GM18519 (cell line): Measurements from ENCODE around the gene RTCA.
A peak's percentile ranks its signal among the peaks of the same experiment; 100 is the strongest.
"Not testable (repeated sequence)": the region's sequence is repeated elsewhere in the genome, so short reads cannot be mapped to it uniquely, and the experiment has no call there.

Source experiments
- ATAC-seq: cut with Tn5 transposase; IDR thresholded peaks from one replicate; pipeline ENCODE4 v1.9.1; 2021; ENCODE audit warnings: mild to moderate bottlenecking, moderate library complexity; ENCODE audit not compliant: unreplicated experiment, low FRiP score

RTCA gene

DNA sequence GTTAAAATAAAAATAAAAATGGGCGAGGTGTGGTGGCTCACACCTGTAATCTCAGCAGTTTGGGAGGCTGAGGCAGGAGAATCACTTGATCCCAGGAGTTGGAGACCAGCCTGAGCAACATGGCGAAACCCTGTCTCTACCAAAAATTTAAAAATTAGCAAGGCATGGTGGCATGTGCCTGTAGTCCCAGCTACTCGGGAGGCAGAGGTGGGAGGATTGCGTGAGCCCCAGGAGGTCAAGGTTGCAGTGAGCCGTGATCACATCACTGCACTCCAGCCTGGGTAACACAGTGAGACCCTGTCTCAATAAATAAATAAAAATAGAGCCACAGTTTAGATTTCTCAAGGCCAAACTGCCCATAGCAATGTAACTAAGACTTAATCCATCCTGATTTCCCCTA lies 9.7 kb upstream of the RTCA start:
- ATAC-seq = not testable (repeated sequence)

DNA sequence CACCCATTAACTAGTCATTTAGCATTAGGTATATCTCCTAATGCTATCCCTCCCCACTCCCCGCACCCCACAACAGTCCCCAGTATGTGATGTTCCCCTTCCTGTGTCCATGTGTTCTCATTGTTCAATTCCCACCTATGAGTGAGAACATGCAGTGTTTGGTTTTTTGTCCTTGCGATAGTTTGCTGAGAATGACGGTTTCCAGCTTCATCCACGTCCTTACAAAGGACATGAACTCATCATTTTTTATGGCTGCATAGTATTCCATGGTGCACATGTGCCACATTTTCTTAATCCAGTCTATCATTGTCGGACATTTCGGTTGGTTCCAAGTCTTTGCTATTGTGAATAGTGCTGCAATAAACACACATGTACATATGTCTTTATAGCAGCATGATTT lies 7.6 kb upstream of the RTCA start:
- ATAC-seq = not testable (repeated sequence)

DNA sequence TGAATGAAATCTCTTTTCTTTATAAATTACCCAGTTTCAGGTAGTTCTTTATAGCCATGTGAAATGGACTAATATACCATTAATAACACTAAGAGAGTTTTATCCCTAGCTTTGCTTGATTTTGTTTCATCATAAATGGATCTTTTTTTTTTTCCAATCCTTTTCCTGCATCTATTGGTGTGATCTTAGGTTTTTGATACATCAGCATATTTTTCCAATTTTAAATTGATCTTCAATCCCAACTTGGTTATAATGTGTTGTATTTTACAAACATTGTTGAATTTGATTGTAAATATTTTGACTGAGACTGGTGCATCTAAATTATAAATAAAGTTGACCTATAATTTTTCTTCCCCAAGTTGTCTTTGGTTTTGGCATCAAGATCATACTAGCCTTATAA lies 4.3 kb upstream of the RTCA start:
- no peak for ATAC-seq

DNA sequence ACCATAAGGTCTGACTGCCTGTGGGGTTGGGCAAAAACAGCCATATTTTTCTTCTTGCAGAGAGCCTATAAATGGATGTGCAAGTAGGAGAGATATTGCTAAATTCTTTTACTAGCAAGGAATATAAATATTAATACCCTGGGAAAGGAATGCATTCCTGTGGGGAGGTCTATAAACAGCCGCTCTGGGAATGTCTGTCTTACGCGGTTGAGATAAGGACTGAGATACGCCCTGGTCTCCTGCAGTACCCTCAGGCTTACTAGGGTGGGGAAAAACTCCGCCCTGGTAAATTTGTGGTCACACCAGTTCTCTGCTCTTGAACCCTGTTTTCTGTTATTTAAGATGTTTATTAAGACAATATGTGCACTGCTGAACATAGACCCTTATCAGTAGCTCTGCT lies 1.9 kb upstream of the RTCA start:
- not testable (repeated sequence) for ATAC-seq

DNA sequence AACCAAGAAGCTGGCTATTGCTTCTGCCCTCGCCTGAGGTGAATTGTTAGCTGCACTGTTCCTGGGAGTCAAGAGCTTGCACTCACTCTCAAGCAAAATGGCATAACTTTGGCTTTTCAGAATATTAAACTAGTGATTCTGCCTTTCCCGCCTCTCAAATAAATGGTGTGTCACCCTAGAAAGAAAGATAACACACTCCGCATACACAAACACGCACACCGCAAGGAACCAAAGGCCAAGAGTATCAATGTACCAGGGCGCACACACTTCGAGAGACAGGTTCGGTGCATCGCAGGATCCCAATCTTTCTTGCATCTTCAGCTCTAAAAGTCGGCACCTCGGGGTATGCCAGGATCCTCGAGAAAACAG lies 470 bp upstream of the RTCA start:
- peak; percentile 16 for ATAC-seq

DNA sequence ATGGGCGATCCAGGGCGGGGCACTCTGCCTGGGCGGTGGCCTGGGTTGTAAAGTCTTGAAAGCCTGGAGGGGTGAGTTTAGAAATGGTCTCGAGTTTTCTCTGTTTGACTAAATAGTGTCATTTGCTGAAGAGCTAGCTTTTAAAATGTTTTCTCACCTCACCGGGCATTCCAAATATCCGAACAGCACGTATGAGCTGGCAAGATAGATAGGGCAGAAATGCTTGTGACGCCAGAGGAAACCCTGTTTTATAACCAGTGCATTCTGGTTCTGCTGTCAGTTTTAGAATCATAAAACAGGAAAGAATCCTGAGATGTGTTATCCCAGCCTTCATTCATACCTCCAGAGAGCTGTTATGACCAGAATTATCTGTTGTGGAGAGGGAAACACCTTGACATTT lies 725 bp downstream of the RTCA start:
- no peak for ATAC-seq

DNA sequence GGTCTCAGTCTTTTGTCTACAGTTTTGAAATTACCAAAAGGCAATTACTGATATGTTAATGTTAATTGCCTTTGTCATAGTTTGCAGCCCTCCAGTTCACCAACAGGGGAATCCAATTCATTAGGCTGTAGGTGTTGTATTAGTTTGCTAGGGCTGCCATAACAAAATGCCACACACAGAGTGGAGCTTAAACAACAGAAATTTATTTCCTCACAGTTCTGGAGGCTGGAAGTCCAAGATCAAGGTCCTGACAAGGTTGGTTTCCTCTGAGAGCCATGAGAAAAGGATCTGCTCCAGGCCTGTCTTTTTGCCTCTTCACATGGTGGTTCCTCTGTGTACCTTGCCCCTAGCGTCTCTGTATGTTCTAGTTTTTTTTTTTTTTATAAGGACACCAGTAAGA lies 1.3 kb downstream of the RTCA start:
- no peak for ATAC-seq

DNA sequence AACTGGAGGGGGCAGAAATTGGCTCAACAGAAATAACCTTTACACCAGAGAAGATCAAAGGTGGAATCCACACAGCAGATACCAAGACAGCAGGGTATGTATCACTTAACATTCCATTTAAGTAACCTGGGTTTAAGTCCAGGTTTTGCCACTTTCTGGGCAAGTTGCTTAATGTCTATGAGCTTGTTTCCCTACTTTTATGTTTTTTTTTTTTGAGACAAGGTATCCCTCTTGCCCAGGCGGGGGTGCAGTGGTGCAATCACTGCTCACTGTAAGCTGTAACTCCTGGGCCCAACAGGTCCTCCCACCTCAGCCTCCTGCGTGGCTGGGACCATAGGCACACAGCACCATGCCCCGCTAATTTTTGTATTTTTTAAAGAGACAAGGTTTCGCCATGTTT lies 2.2 kb downstream of the RTCA start:
- ATAC-seq = no peak

DNA sequence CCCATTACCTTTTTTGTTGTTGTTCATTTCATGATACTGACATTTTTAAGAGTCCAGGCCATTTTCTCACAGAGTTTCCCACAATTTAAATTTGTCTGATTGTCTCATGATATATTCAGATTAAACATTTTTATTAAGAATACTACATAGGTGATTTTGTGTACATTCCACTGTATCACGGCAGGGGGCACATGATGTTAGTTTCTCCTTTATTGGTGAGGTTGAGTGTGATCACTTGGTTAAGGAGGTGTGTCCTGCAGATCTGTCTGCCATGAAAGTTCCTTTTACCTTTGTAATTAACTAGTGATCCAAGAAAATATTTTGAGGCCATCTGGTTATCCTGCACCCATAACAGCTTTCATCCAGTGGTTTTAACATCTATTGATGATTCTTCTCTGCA lies 11.8 kb downstream of the RTCA start:
- ATAC-seq = no peak

DNA sequence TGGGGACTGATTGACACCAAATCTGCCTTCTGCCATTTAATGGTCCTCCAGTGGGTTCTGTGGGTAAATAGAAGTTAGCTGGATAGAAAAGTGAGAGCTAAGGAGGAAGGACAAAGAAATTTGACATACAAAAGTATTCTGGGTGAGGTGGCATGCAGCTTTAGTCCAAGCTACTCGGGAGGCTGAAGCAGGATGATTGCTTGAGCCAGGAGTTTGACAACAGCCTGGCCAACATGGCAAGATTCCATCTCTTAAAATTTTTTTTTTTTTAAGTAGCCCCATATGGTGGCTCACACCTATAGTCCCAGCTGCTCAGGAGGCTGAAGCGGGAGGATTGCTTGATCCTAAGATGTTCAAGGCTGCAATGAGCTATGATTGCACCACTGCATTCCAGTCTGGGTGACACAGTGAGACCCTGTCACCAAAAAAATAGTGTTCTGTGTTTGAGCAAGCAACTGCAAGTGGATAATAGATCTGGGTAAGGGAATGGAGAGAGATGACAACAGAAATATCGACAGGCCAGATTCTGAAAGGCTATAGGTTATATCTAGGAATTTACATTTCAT lies 13.4 kb downstream of the RTCA start:
- ATAC-seq = no peak

DNA sequence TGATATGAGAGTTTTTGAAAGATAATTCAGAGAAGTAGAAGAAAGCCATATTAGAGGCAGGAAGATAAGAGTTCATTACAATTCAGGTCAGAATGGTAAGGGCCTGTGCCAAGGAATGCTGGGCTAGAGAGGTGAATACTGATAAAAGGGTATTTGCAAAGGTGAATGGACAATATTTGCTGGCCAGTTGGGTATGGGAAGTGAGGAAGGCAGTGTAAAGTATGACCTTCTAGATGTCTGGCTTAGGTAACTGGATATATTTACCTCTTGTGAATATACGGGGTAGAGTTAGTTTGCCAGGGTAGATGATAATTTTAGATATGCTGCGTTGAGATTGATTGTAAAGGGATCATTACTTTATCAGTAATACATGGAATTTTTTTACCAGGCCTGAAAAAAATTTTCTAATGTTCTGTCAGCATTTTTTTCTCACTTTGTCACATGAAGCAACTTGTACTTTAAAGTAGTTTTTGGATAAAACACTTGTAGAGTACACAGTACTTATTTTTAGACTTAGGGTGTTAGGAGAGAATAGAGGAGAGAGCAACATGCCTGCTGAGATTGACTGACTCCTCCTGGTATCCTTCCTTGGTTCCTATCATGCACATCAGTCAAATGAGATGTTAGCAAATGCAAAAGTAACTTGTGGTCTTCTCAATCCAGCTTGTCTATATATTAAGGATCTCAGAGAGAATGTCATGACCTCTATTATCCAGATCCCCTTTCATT lies 14.1 kb downstream of the RTCA start:
- no peak for ATAC-seq

DNA sequence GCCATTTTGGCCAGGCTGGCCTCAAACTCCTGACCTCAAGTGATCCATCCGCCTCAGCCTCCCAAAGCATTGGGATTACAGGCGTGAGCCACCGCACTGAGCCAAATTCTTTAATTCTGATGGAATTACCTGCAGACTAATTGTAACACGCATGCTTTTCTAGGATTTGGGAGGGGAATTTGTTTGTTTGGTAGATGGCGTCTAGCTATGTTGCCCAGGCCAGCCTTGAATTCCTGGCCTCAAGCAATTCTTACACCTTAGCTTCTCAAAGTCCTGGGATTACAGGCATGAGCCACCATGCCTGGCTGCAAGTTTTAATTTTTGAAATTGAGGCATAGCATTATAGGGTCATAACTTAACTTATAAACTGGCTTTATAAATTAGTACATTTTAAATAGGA lies 18.6 kb downstream of the RTCA start:
- ATAC-seq = no peak

DNA sequence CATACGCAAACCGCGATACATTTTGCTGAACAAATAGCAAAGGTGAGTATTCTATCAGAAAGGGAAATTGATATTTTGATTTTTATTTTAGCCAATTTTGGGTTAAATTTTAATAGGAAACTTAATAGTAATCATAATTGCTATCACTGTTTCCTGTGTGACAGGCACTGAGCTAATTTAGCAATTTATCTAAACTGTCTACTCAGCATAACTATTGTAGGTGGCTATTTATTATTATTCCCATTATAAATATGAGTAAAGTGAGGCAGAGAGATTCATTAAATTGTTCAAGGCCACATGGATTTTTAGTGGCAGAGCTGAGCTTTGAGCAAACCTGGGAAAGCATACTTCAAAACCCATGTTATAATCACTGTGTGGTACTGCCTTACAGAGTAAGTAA lies 21.1 kb downstream of the RTCA start:
- no peak for ATAC-seq

DNA sequence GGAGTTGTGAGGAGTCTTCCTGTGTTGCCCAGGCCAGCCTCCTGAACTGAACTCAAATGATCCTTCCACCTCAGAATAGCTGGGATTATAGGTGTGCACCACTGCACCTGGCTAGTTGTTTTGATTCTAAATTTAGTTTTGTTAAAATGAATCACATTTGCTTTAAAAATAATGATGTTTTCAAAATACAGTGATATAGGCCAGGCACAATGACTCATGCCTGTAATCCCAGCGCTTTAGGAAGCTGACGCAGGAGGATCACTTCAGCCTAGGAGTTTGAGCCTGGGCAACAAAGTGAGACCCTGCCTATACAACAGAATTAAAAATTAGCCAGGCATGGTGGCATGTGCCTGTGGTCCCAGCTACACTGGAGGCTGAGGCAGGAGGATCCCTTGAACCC lies 24.3 kb downstream of the RTCA start:
- ATAC-seq = no peak

DNA sequence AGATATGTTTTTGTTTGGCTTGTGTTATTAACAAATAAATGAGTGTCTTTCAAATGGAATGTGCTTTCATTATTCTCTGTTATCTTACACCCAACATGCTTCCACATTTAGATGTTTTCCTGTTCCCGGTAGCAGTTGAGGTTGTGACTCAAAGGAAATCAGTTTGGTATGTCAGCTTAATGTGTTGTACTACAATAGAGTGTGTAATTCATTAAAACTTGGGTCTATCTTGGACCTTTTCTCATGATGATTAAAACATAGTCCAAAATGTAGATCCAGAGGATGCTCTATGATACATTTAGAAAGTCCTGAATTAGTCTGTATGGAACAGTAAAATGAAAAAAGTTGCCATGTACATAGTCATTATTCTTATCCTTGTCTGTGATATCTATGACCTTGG lies 26.7 kb downstream of the RTCA start:
- ATAC-seq = no peak

DNA sequence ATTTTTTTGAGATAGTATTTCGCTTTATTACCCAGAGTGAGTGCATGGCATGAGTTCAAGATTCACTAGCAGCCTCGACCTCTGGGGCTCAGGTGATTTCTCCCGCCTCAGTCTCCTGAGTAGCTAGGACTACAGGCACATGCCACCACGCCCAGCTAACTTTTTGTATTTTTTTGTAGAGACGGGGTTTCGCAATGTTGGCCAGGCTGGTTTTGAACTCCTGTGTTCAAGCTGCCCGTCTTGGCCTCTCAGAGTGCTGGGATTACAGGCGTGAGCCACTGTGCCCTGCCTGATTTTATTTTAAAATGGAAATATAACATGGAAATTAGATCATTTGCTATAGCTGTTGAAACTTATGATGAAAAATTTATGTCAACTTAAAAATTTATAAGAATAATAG lies 30.1 kb downstream of the RTCA start:
- ATAC-seq = no peak

DNA sequence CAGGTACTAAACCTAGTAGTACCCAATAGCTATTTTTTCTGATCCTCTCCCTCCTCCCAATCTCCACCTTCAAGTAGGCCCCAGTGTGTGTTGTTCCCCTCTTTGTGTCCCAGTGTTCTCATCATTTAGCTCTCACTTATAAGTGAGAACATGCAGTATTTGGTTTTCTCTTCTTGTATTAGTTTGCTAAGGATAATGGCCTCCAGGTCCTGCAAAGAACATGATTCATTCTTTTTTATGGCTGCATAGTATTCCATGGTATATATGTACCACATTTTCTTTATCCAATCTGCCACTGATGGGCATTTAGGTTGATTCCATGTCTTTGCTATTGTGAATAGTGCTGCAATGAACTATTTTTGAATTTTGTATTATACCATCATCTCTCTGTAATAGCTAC lies 31.0 kb downstream of the RTCA start:
- not testable (repeated sequence) for ATAC-seq

DNA sequence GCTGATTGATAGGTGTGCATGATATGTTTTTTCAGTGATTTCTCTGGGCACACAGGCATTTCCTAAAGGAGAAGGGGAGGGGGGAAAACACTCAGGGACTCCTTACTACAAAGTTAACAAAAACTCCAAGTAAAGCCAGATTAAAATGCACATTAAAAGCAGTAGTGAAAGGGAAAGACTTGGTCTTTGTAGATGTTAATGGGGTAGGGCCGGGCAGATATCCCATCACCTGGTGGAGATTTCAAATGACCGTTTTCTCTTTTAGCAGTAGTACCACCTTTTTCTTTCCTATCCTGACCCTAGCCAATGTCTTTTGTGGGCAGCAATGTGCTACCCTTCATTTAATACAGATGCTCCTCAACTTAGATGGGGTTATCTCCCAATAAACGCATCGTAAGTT lies 32.5 kb downstream of the RTCA start:
- no peak for ATAC-seq

DNA sequence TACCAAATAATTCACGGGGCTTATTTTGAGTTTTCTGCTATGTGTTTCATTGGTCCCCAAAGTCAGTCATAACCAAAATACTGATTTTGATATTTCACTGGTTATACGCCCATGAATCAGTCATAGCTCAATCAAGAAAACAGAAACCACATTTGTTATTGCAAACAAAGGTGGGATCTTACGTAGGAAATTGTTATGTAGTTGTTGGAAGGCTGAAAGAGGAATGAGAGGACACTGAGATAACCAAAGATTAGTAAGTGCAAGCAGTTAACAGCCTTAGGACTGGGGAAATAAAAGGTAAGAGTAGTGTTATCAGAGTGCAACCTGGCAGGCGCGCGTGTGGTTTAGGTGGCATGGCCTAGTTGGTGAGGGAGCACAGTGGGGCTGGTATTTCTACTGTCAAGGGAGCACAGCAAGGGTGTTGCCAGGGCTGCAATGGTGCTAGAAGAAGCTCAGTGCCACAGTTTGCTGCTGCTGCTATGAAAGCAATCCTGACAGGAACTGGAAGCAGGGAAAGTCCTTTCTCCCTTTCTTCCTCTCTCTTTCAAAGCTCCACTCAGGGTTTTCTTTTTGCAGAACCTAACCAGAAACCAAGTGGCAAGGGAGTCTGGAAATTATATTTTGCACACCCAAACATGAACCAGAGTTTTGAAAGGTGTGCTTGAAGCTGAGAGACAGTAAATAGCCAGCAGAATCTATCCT lies 33.7 kb downstream of the RTCA start:
- no peak for ATAC-seq

DNA sequence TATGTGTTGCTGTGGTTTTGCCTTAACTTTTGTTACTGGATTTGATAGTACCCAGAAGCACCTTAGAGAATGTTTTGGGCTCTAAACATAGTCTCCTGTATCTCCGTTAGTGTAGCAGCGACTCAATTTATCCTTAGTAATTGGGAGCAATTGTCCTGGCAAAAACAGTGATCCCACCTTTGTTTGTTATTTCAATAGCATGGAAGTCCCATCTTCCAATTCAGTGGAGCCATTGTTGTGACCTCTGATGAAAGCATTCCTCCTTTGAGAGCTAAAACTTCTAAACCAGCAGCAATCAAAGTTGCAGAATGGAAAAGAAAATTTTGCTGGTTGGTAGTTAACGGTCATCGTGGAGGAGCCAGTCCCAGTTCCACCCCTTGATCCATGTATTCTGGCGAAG lies 34.7 kb downstream of the RTCA start:
- ATAC-seq = no peak

DNA sequence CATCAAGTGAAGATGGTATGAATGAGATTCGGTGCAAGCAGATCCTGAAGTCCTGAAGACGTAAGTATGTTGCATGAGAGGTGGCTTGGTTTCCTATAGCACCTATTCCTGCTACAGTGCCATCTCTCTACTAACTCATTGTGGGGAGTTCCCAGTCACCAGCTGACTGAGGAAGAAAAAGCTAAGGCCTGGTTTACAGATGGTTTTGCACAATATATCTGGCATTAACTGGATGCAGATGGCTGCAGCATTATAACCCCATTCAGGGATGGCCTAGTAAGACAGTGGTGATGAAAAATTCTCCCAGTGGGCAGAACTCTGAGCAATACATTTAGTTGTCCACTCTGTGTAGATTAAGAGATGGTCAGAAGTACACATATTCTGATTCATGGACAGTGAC lies 36.7 kb downstream of the RTCA start:
- ATAC-seq = no peak

DNA sequence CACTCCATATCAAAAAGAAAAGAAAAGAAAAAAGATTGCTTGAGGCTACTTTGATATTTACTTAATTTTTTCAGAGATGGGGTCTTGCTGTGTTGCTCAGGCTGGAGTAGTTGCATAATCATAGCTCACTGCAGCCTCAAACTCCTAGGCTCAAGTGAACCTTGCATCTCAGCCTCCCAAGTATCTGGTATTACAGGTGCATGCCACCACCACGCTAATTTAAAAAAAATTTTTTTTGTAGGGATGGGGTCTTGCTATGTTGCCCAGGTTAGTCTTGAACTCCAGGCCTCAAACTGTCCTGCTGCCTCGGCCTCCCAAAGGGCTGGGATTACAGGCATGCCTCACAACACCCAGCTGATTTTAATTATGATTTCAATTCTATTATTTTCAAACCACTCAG lies 38.2 kb downstream of the RTCA start:
- no peak for ATAC-seq
